Ramos (cell line): Measurements from ENCODE around the gene FERMT3.

Experiments
- in situ Hi-C: fragments of 300-500 bp; cut with MboI; formaldehyde crosslinking; loops from one replicate; pipeline ENCODE4 v1.14.3; 2022; ENCODE audit warnings: low sequenced_read_pairs; ENCODE audit not compliant: unreplicated experiment

Gene FERMT3

GRCh38 chr11:64218628-64219353, 12.3 kb downstream of the FERMT3 start:
- in situ Hi-C loops = no loop called here

- in situ Hi-C loops = no loop called here
Observed at GRCh38 chr11:64219354-64219684, 12.8 kb downstream of the FERMT3 start.

GRCh38 chr11:64219755-64220154, 13.2 kb downstream of the FERMT3 start:
- in situ Hi-C loops = no loop called here

DNA sequence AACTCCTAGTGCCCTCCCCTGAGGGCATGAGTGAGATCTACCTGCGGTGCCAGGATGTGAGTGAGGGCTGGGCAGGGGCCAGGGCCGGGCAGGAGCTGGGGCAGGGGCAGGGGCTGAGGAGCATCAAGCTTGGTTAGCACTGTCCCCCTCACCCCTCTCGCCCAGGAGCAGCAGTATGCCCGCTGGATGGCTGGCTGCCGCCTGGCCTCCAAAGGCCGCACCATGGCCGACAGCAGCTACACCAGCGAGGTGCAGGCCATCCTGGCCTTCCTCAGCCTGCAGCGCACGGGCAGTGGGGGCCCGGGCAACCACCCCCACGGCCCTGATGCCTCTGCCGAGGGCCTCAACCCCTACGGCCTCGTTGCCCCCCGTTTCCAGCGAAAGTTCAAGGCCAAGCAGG, 13.8 kb downstream of the FERMT3 start:
- in situ Hi-C loops = no loop called here

GRCh38 chr11:64220798-64221197, 14.3 kb downstream of the FERMT3 start:
- in situ Hi-C loops = no loop called here

GRCh38 chr11:64222651-64223000, 16.1 kb downstream of the FERMT3 start:
- in situ Hi-C loops = no loop called here

DNA sequence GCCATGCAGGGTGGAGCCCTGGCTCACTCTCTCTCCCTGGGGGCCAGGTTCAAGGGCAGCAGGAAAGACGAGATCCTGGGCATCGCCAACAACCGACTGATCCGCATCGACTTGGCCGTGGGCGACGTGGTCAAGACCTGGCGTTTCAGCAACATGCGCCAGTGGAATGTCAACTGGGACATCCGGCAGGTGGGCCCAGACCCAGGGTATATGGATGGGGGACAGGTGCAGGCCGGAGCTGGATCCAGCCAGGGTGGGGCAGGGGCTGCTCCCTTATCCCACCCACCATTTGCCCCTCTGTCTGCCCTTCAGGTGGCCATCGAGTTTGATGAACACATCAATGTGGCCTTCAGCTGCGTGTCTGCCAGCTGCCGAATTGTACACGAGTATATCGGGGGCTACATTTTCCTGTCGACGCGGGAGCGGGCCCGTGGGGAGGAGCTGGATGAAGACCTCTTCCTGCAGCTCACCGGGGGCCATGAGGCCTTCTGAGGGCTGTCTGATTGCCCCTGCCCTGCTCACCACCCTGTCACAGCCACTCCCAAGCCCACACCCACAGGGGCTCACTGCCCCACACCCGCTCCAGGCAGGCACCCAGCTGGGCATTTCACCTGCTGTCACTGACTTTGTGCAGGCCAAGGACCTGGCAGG, 16.6 kb downstream of the FERMT3 start:
- in situ Hi-C loops = no loop called here

DNA sequence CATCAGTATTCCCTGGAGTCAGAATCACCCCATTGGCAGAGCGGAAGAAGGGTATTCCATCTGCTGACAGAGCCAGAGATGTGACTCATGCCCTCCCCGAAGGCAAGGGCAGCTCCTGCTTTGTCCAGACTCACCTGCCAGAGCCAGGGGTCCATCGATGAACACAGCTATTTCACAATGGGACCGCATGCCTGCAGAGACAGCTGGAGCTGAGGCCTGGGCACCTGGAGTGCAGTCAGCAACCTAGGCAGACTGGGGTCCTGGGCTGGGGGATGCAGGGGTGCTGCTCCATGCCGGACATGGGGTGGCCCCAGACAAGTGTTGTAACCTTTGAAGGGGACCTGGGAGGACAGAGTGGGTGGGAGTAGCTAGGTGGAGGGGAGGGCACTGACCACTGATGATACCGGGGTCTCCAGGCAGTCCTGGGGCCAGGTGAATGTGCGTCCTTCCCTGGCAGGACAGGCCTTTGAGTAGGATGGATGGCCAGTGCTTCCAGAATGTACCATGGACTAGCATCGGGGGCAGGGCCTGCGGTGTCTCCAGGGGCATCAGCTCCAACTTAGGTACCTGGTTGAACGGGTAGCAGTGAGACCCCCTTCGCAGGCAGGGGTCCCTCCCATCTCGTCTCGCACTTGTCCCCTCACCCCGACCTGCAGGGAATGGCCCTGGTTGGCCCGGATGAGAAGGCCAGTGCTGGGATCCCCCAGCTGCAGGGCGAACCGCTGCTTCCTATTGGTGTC, 17.8 kb downstream of the FERMT3 start:
- in situ Hi-C loops = no loop called here

GRCh38 chr11:64224891-64225607, 18.5 kb downstream of the FERMT3 start:
- in situ Hi-C loops = loop anchor here (25.0 kb wide), 3 partner anchors 912 to 1613 kb away; partner anchors contain the start of genes B3GAT3, EML3, MTA2 and ROM1

DNA sequence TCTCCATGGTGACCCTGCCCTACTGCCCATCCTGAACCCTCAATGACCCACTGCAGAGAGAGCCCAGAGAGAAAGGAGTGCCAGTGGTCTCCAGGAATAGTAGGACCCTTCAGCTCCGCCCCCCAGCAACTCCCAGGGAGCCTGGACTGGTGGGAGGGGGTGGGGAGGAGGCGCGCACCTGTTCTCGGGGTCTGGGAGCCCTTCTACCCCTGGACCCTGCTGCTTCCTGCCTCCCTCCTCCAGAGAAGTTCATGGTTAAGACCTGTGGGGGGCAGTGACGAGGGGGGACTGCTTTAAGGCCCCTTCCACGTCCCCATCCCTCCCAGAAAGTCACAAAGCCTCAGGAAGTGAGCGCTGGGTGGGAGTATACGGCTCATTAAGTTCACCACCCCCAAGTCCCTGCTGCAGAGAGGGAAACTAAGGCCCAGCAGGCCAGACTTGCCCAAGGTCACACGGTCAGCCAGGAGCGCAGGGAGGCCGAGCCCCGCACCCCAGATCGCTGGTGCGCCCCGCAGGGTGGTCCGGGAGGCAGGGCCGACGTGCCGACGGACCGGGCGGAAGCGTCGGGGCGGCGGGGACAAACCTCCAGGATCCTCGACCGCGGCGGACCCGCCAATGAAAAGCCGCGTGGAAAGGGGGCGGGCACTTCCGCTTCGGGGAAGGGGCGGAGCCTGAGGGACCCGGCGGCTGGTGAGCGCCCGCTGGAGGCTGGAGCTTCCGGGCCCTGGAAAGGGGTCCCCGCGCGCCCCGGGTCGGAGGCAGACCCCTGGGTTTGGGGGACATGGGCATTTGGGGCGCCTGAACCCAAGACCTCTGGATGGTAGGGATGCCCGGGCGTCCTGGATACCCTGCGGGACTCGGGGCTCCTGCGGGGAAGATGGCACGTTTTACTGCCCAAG, 19.3 kb downstream of the FERMT3 start, which contains the start of the genes NUDT22 and TRPT1:
NUDT22 (plus strand) TSS at position 667 of the 899 bp plus-strand sequence. CDS start 379 bp downstream, outside the sequence.
TRPT1 (minus strand) TSS at position 579 of the 899 bp plus-strand sequence; CDS start at position 253, 326 bp downstream.
- in situ Hi-C loops = loop anchor here (25.0 kb wide), 3 partner anchors 911 to 1614 kb away; partner anchors contain the start of genes B3GAT3, EML3, MTA2 and ROM1

- in situ Hi-C loops = loop anchor here (25.0 kb wide), 3 partner anchors 911 to 1614 kb away; partner anchors contain the start of genes B3GAT3, EML3, MTA2 and ROM1
Observed at GRCh38 chr11:64226507-64227051, 20.1 kb downstream of the FERMT3 start.

GRCh38 chr11:64227405-64227956, 21.0 kb downstream of the FERMT3 start:
- in situ Hi-C loops = loop anchor here (25.0 kb wide), 3 partner anchors 910 to 1615 kb away; partner anchors contain the start of genes B3GAT3, EML3, MTA2 and ROM1

DNA sequence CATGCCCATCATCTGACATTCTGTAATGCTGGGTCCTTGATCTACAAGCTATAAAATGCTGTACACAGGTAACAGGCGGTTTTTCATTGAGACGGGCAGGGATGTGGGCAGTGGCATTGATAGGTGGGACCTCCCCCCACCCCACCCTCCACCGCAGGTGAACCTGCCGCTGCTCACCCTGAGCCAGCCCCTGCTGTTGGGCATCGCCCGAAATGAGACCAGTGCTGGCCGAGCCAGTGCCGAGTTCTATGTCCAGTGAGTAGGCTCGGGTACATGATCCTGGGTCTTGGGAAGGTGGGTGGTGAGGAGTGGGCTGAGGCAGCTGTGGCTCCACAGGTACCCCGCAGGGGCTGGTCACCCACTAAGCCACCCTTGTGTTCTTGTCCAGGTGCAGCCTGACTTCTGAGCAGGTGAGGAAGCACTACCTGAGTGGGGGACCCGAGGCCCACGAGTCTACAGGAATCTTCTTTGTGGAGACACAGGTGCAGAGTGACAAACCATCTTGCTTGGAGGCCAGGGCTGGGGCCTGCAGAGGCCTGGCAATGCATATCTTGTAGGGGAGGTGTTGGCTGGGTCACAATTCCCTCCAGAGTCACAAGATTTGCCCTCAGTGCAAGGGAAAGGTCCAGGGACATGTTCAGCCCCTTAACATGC, 22.7 kb downstream of the FERMT3 start:
- in situ Hi-C loops = loop anchor here (25.0 kb wide), 3 partner anchors 908 to 1617 kb away; partner anchors contain the start of genes B3GAT3, EML3, MTA2 and ROM1

DNA sequence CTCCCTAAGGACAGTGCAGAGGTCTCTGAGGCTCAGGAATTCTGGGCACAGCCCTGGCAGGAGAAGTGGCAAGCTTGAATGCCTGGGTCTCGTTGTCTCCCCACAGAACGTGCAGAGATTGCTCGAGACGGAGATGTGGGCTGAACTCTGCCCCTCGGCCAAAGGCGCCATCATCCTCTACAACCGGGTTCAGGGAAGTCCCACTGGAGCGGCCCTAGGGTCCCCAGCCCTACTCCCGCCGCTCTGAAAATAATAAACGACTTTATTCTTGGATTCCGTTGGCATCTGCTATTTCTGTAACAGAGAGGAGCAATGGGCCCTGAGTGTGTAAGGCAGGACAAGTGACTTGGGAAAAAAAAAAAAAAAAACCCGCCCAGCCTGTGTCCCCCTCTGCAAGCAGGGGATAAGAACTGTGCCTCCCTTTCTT, 23.2 kb downstream of the FERMT3 start:
- in situ Hi-C loops = loop anchor here (25.0 kb wide), 3 partner anchors 908 to 1617 kb away; partner anchors contain the start of genes B3GAT3, EML3, MTA2 and ROM1

DNA sequence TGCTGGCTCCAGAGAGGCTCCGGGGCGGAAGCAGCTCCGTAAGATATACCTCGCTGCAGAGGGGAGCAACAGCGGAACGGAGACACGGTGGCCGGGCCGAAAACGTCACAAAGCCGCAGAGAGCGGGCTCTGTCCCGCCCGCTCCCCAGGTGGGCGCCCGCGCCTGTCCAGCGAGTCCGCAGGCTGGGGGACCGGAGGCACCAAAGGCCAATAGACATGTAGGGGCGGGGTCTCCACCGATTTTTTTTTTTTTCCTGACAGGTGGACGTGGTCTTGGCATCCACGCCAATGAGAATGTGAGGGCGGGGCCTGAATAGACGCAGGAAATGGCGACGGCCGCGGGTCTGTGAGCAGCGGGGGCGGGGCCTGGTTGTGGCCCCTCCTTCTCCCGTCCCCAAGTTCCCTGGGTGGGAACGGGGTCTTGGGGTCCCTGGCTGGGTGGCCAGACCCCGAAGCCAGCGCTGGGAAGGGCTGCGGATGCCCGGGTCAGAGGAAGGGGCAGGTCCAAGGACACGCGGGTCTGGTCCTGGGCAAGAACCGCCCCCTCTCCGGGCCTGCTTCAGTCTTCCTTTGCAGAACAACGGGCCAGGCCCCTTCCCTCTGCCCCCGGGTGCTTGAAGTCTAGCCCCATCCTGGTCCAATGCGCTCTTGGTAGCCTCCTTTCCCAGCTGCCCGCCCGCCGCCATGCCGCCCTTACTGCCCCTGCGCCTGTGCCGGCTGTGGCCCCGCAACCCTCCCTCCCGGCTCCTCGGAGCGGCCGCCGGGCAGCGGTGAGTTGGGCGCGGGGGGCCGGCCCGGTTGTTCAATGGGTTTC, 23.9 kb downstream of the FERMT3 start, which contains the start of gene DNAJC4:
DNAJC4 (plus strand) TSS at position 378 of the 814 bp plus-strand sequence; CDS start at position 685, 307 bp downstream.
- in situ Hi-C loops = loop anchor here (25.0 kb wide), 3 partner anchors 907 to 1618 kb away; partner anchors contain the start of genes B3GAT3, EML3, MTA2 and ROM1

DNA sequence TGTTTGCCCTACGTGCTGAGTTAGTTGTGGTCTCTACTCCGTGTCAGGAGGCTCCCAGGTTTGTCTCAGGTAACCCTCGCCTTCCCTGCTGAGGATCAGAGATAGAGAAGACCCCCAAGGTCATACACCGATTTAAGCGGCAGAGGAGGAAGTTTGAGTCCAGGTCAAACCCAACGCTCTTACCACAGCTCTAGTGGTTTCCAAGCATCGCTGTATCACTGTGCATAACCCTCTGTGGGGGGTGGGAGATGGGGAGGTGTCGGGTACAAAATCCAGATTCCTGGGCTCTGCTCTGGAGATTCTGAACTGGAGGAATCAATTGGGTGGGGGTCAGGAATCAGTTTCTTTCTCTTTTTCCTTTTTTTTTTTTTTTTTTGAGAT, 24.5 kb downstream of the FERMT3 start:
- in situ Hi-C loops = loop anchor here (25.0 kb wide), 3 partner anchors 906 to 1619 kb away; partner anchors contain the start of genes B3GAT3, EML3, MTA2 and ROM1
